ENCODE results near the gene CDH6. TPM values are rescaled to one million over a fixed set of nuclear protein-coding genes. Genes with fewer than 3 reads are reported as not detected.

Gene CDH6
- total and polyA plus RNA-seq, 10 of the 15 experiments (the other 5 are each of a cell fraction or from before 2014, with no cell fraction given), result 0.01 TPM; not detected in 9

GRCh38 chr5:31347552-31347905, 154.0 kb downstream of the CDH6 start:
- no peaks in the 10 kb centered on the region for H3K27me3 ChIP-seq (replicated peaks in 1 of 2; ENCODE audit: control insufficient read depth in 2 of 2, insufficient read depth in 2 of 2, low read length in 1 of 2)
- TF ChIP-seq RELB (IDR thresholded peaks at IDR 0.05; ENCODE audit: low read depth), result no peak
- TF ChIP-seq LARP7 (IDR thresholded peaks at IDR 0.05), result no peak
- TF ChIP-seq NFYA (IDR thresholded peaks at IDR 0.05; ENCODE audit: borderline replicate concordance, low read depth, low read length), result no peak
- TF ChIP-seq NR2C1 (IDR thresholded peaks at IDR 0.05), result no peak
- TF ChIP-seq IKZF1 (conservative IDR thresholded peaks at IDR 0.05), result no peak
- no peak for TF ChIP-seq ZBTB4 (CRISPR knock-in tag; IDR thresholded peaks at IDR 0.05)
- no peak for TF ChIP-seq PBX3 (IDR thresholded peaks at IDR 0.05; ENCODE audit: insufficient replicate concordance, low read depth, low read length)
- no peak for TF ChIP-seq RBBP5 (conservative IDR thresholded peaks at IDR 0.05)
- TF ChIP-seq RAD21 (IDR thresholded peaks at IDR 0.05; ENCODE audit: insufficient read depth, low read depth, low read length), result no peak
- TF ChIP-seq ATF7 (IDR thresholded peaks at IDR 0.05; ENCODE audit: low read depth), result no peak
- no peak for TF ChIP-seq RB1 (IDR thresholded peaks at IDR 0.05; ENCODE audit: borderline replicate concordance)
- no peak for TF ChIP-seq HDGF (IDR thresholded peaks at IDR 0.05)
- no peak for TF ChIP-seq POLR2AphosphoS2 (IDR thresholded peaks at IDR 0.05; ENCODE audit: low read depth, low read length)
- TF ChIP-seq MYB (IDR thresholded peaks at IDR 0.05; ENCODE audit: borderline replicate concordance, low read depth, low read length), result no peak
- no peak for TF ChIP-seq STAT3 (IDR thresholded peaks at IDR 0.05; ENCODE audit: low read depth, low read length)
- no peak for TF ChIP-seq TCF7 (IDR thresholded peaks at IDR 0.05; ENCODE audit: borderline replicate concordance)
- TF ChIP-seq E2F4 (IDR thresholded peaks at IDR 0.05; ENCODE audit: low read depth, low read length), result no peak
- no peak for TF ChIP-seq RUNX3 (IDR thresholded peaks at IDR 0.05; ENCODE audit: low read length)
- no peak for TF ChIP-seq SUZ12 (IDR thresholded peaks at IDR 0.05; ENCODE audit: unreplicated experiment)
- no peak for TF ChIP-seq SMARCA5 (IDR thresholded peaks at IDR 0.05)
- POLR2A ChIA-PET, result no interaction called here
- no peaks in the 10 kb centered on the region for H4K20me1 ChIP-seq (ENCODE audit: control insufficient read depth, insufficient read depth)
- in situ Hi-C loops (cut with MboI) (no loop called here), intact Hi-C loops (cut with micrococcal nuclease; ENCODE audit: unreplicated experiment) (no loop called here)
- H3K9me3 ChIP-seq (replicated peaks; ENCODE audit: control insufficient read depth, insufficient read depth, low read length), result no peaks in the 10 kb centered on the region
- no peak overlapping the region for H3K4me3 ChIP-seq
- CTCF ChIA-PET, result no interaction called here
- no peak for ATAC-seq
- no peak for DNase-seq (ENCODE audit: low read depth, low spot score)
- H3K4me1 ChIP-seq (ENCODE audit: control insufficient read depth, insufficient read depth, low read length), result no peaks in the 10 kb centered on the region
- H3K36me3 ChIP-seq (ENCODE audit: control insufficient read depth in 2 of 2, insufficient read depth in 2 of 2, low read length in 1 of 2), result no peaks in the 10 kb centered on the region
- SMC1A ChIA-PET (ENCODE audit: uncharacterized antibody, unreplicated experiment), result no interaction called here
- H3K9ac ChIP-seq (ENCODE audit: control insufficient read depth, insufficient read depth, low read length), result no peak overlapping the region
- FAIRE-seq, result no peak
- no peak overlapping the region for H3K4me2 ChIP-seq (ENCODE audit: control insufficient read depth, insufficient read depth)
- no peak overlapping the region for H3K27ac ChIP-seq (ENCODE audit: control insufficient read depth, insufficient read depth)
- no peaks in the 10 kb centered on the region for H3K79me2 ChIP-seq (ENCODE audit: control insufficient read depth, insufficient read depth, low read length)
- RAD21 ChIA-PET (ENCODE audit: unreplicated experiment), result no interaction called here
- no TSS peak for BruUV-seq (replicated peaks)
- no peak overlapping the region for H2AFZ ChIP-seq (ENCODE audit: control insufficient read depth, low read depth, low read length)
